CD14-positive monocyte (primary cell): ENCODE measurements around the gene ATP2A2. TPM values are rescaled to one million over a fixed set of nuclear protein-coding genes. Genes with fewer than 3 reads are reported as not detected.
"Not testable (repeated sequence)": the region's sequence is repeated elsewhere in the genome, so short reads cannot be mapped to it uniquely, and the experiment has no call there.

ENCODE experiments used
- DNase-seq, 3 donors: peaks; one replicate each; pipeline ENCODE4 v3.0.0-alpha.2; 2011 to 2022
- H2AFZ ChIP-seq: 2 replicates; pipeline ENCODE4 v1.6.0; 2012; ENCODE audit warnings: mild to moderate bottlenecking, low read depth, low read length, inconsistent platforms; ENCODE audit not compliant: insufficient read depth, poor library complexity, severe bottlenecking
- H3K27ac ChIP-seq, 2 donors: 1 replicate in 1 of 2; 2 replicates in 1 of 2; pipeline ENCODE4 v1.5.1; 2012 to 2013; ENCODE audit warnings: low read length in 2 of 2, control low read depth in 1 of 2, inconsistent platforms in 1 of 2, low read depth in 1 of 2, mild to moderate bottlenecking in 1 of 2
- H3K27me3 ChIP-seq, 2 donors: one replicate each; pipeline versions ENCODE4 v1.6.0 to v1.6.1; 2011 to 2013; ENCODE audit warnings: low read length in 2 of 2; ENCODE audit not compliant: control insufficient read depth in 2 of 2, insufficient read depth in 2 of 2
- H3K36me3 ChIP-seq, 2 donors: replicated peaks in 1 of 2; 1 replicate in 1 of 2; 2 replicates in 1 of 2; pipeline versions ENCODE4 v1.5.1 to v1.6.1; 2012 to 2013; ENCODE audit warnings: low read length in 2 of 2, control low read depth in 1 of 2, inconsistent platforms in 1 of 2, mild to moderate bottlenecking in 1 of 2; ENCODE audit not compliant: insufficient read depth in 2 of 2, control insufficient read depth in 1 of 2
- H3K4me1 ChIP-seq, 2 donors: 1 replicate in 1 of 2; 2 replicates in 1 of 2; pipeline versions ENCODE4 v1.5.1 to v1.6.1; 2012 to 2013; ENCODE audit warnings: low read length in 2 of 2, control low read depth in 1 of 2, inconsistent platforms in 1 of 2, mild to moderate bottlenecking in 1 of 2, moderate library complexity in 1 of 2; ENCODE audit not compliant: insufficient read depth in 2 of 2, control insufficient read depth in 1 of 2
- H3K4me2 ChIP-seq: replicated peaks from 2 replicates; pipeline ENCODE3; 2012; ENCODE audit warnings: low read length, moderate library complexity, mild to moderate bottlenecking; ENCODE audit not compliant: poor library complexity, severe bottlenecking; ENCODE audit errors: extremely low read depth
- H3K4me3 ChIP-seq, 3 experiments: fragments of 200-600 bp in 1 of 3; sonication (generic) in 1 of 3; replicated peaks in 1 of 3; 1 replicate in 2 of 3; 2 replicates in 1 of 3; pipeline ENCODE4 v1.5.1; 2011 to 2013; ENCODE audit warnings: low read length in 3 of 3, mild to moderate bottlenecking in 3 of 3, control low read depth in 2 of 3, low read depth in 2 of 3, inconsistent platforms in 1 of 3, moderate library complexity in 1 of 3
- H3K79me2 ChIP-seq: 2 replicates; pipeline ENCODE4 v1.6.0; 2012; ENCODE audit warnings: mild to moderate bottlenecking, control low read depth, inconsistent platforms, low read length, moderate library complexity; ENCODE audit not compliant: insufficient read depth
- H3K9ac ChIP-seq: 2 replicates; pipeline ENCODE4 v1.6.0; 2017; ENCODE audit warnings: low read length, mild to moderate bottlenecking; ENCODE audit not compliant: insufficient read depth, poor library complexity, severe bottlenecking
- H3K9me3 ChIP-seq, 2 donors: replicated peaks in 1 of 2; 1 replicate in 1 of 2; 2 replicates in 1 of 2; pipeline versions ENCODE4 v1.5.1 to v1.6.1; 2012 to 2013; ENCODE audit warnings: low read length in 2 of 2, control low read depth in 1 of 2; ENCODE audit not compliant: control insufficient read depth in 1 of 2, insufficient read depth in 1 of 2
- H4K20me1 ChIP-seq: 2 replicates; pipeline ENCODE4 v1.6.0; 2012; ENCODE audit warnings: mild to moderate bottlenecking, low read length, control low read depth, moderate library complexity; ENCODE audit not compliant: insufficient read depth
- H3K27ac Mint-ChIP-seq, 7 donors: one replicate each; pipeline ENCODE4 v1.8.0; 2020; ENCODE audit warnings: mild to moderate bottlenecking in 7 of 7, mixed read lengths in 7 of 7, moderate library complexity in 6 of 7, inconsistent platforms in 2 of 7
- H3K27me3 Mint-ChIP-seq, 3 donors: one replicate each; pipeline ENCODE4 v1.8.0; 2021 to 2022; ENCODE audit warnings: low read depth in 3 of 3, mild to moderate bottlenecking in 3 of 3, mixed read lengths in 3 of 3, moderate library complexity in 3 of 3, inconsistent platforms in 1 of 3
- H3K36me3 Mint-ChIP-seq, 2 donors: one replicate each; pipeline ENCODE4 v1.8.0; 2020; ENCODE audit warnings: mixed read lengths in 2 of 2, inconsistent platforms in 1 of 2, mild to moderate bottlenecking in 1 of 2
- H3K4me1 Mint-ChIP-seq: one replicate; pipeline ENCODE4 v1.8.0; 2020; ENCODE audit warnings: mild to moderate bottlenecking, mixed read lengths
- H3K4me3 Mint-ChIP-seq, 2 donors: one replicate each; pipeline ENCODE4 v1.8.0; 2020; ENCODE audit warnings: mild to moderate bottlenecking in 2 of 2, mixed read lengths in 2 of 2, moderate library complexity in 1 of 2
- H3K9me3 Mint-ChIP-seq, 7 donors: one replicate each; pipeline ENCODE4 v1.8.0; 2020 to 2022; ENCODE audit warnings: mixed read lengths in 7 of 7, mild to moderate bottlenecking in 6 of 7, moderate library complexity in 6 of 7, inconsistent platforms in 2 of 7
- CTCF ChIP-seq: fragments of 200-600 bp; IDR thresholded peaks from one replicate; pipeline ENCODE4 v1.8.0; 2022; ENCODE audit warnings: antibody characterized with exemption, mild to moderate bottlenecking
- WGBS: methylation state at CpG from one replicate; pipeline ENCODE4 v1.1.5; 2013; ENCODE audit warnings: missing lambda C conversion rate; ENCODE audit not compliant: insufficient coverage; 5-methylcytosine and 5-hydroxymethylcytosine counted together
- intact Hi-C, 2 donors: fragments of 100-400 bp; cut with micrococcal nuclease; formaldehyde crosslinking; loops; one replicate each; pipeline versions ENCODE4 v1.15.0 to v1.15.1; 2023
- polyA plus RNA-seq, 3 donors: library from polyadenylated mRNA; depleted of rRNA in 1 of 3; unstranded in 2 of 3; stranded (reverse) in 1 of 3; fragments of 300-500 nt in 2 of 3; fragments of >200 nt in 1 of 3; fragmentation: Illumina TruSeq in 2 of 3; gene quantifications; 1 replicate in 2 of 3; 2 replicates in 1 of 3; pipeline ENCODE4 v1.2.3, GENCODE V29; 2012 to 2021

The ATP2A2 gene
- polyA plus RNA-seq, 3 donors = 4.5 to 83.1 (median 6.9) TPM

- Histone ChIP-seq H2AFZ (no peak overlapping the region), H3K9ac (no peak overlapping the region), H3K4me1 (no peaks in the 10 kb centered on the region), H3K4me3 (no peak overlapping the region), H3K4me2 (no peak overlapping the region), H3K9me3 (no peaks in the 10 kb centered on the region), H3K27ac (no peak overlapping the region), H3K27me3 (no peaks in the 10 kb centered on the region), H3K79me2 (peaks cover 29% of the 10 kb centered on the region), H4K20me1 (peaks cover 71% of the 10 kb centered on the region), H3K36me3 (peaks cover 99 to 100% of the 10 kb centered on the region in 2 donors)
- H3K27me3 Mint-ChIP-seq = no peaks in the 10 kb centered on the region
- intact Hi-C loops = no loop called here
- H3K36me3 Mint-ChIP-seq = peaks cover 97 to 100% of the 10 kb centered on the region in 2 donors
- no peaks in the 10 kb centered on the region for H3K9me3 Mint-ChIP-seq
- no CpG with 5 or more reads among the region's 3 CpGs for WGBS
- no peaks in the 10 kb centered on the region for H3K4me1 Mint-ChIP-seq
- H3K4me3 Mint-ChIP-seq = no peak overlapping the region
- DNase-seq = no peak
- peak; percentile 29 for TF ChIP-seq CTCF
- H3K27ac Mint-ChIP-seq = peak overlapping the region in 1 of 7 donors; percentile 48
Observed at GRCh38 chr12:110338754-110339153, 57.7 kb downstream of the ATP2A2 start.

- H3K27me3 ChIP-seq = no peaks in the 10 kb centered on the region
- no peak overlapping the region for H3K27ac ChIP-seq
- peaks cover 1 to 2% of the 10 kb centered on the region in 2 donors for H3K4me1 ChIP-seq
- Mint-ChIP-seq H3K4me1 (peaks cover 2% of the 10 kb centered on the region), H3K4me3 (no peak overlapping the region), H3K36me3 (peaks cover 97 to 100% of the 10 kb centered on the region in 2 donors), H3K27ac (peak overlapping the region in 2 of 7 donors; percentile 26 to 45), H3K27me3 (no peaks in the 10 kb centered on the region), H3K9me3 (no peaks in the 10 kb centered on the region)
- peaks cover 27% of the 10 kb centered on the region for H3K79me2 ChIP-seq
- H3K4me3 ChIP-seq = no peak overlapping the region
- 98% methylated on average over 4 of the region's 8 CpGs for WGBS
- intact Hi-C loops = no loop called here
- H3K4me2 ChIP-seq = no peak overlapping the region
- no peak for DNase-seq
- no peak overlapping the region for H2AFZ ChIP-seq
- no peak for TF ChIP-seq CTCF
- H3K9ac ChIP-seq = no peak overlapping the region
- H3K9me3 ChIP-seq = no peaks in the 10 kb centered on the region
- H4K20me1 ChIP-seq = peaks cover 74% of the 10 kb centered on the region
- H3K36me3 ChIP-seq = peaks cover 99 to 100% of the 10 kb centered on the region in 2 donors
Observed at GRCh38 chr12:110339184-110339952, 58.3 kb downstream of the ATP2A2 start.

GRCh38 chr12:110340261-110340660 is 59.2 kb downstream of the ATP2A2 start:
- peaks cover 10% of the 10 kb centered on the region for H3K4me1 Mint-ChIP-seq
- H3K9ac ChIP-seq, H3K4me3 ChIP-seq, H3K4me3 Mint-ChIP-seq, H3K27ac ChIP-seq, H3K27me3 ChIP-seq, H3K27me3 Mint-ChIP-seq, DNase-seq, H2AFZ ChIP-seq, H3K9me3 ChIP-seq, H3K9me3 Mint-ChIP-seq, H3K4me2 ChIP-seq, intact Hi-C loops: not testable (repeated sequence)
- peaks cover 74% of the 10 kb centered on the region for H4K20me1 ChIP-seq
- H3K36me3 Mint-ChIP-seq = peaks cover 97 to 100% of the 10 kb centered on the region in 2 donors
- H3K27ac Mint-ChIP-seq = peak overlapping the region in 2 of 7 donors; percentile 8 to 9
- WGBS = 96% methylated on average over 4 of the region's 8 CpGs
- peaks cover 18% of the 10 kb centered on the region for H3K79me2 ChIP-seq
- peaks cover 100% of the 10 kb centered on the region in 2 donors for H3K36me3 ChIP-seq
- peaks cover 10 to 11% of the 10 kb centered on the region in 2 donors for H3K4me1 ChIP-seq
